CD14-positive monocyte (primary cell): ENCODE measurements around the gene DAB2. TPM values are rescaled to one million over a fixed set of nuclear protein-coding genes. Genes with fewer than 3 reads are reported as not detected.

Experiments
- DNase-seq, 3 donors: peaks; one replicate each; pipeline ENCODE4 v3.0.0-alpha.2; 2011 to 2022
- H2AFZ ChIP-seq: 2 replicates; pipeline ENCODE4 v1.6.0; 2012; ENCODE audit warnings: mild to moderate bottlenecking, low read depth, low read length, inconsistent platforms; ENCODE audit not compliant: insufficient read depth, poor library complexity, severe bottlenecking
- H3K27ac ChIP-seq, 2 donors: 1 replicate in 1 of 2; 2 replicates in 1 of 2; pipeline ENCODE4 v1.5.1; 2012 to 2013; ENCODE audit warnings: low read length in 2 of 2, control low read depth in 1 of 2, inconsistent platforms in 1 of 2, low read depth in 1 of 2, mild to moderate bottlenecking in 1 of 2
- H3K27me3 ChIP-seq, 2 donors: one replicate each; pipeline versions ENCODE4 v1.6.0 to v1.6.1; 2011 to 2013; ENCODE audit warnings: low read length in 2 of 2; ENCODE audit not compliant: control insufficient read depth in 2 of 2, insufficient read depth in 2 of 2
- H3K36me3 ChIP-seq, 2 donors: replicated peaks in 1 of 2; 1 replicate in 1 of 2; 2 replicates in 1 of 2; pipeline versions ENCODE4 v1.5.1 to v1.6.1; 2012 to 2013; ENCODE audit warnings: low read length in 2 of 2, control low read depth in 1 of 2, inconsistent platforms in 1 of 2, mild to moderate bottlenecking in 1 of 2; ENCODE audit not compliant: insufficient read depth in 2 of 2, control insufficient read depth in 1 of 2
- H3K4me1 ChIP-seq, 2 donors: 1 replicate in 1 of 2; 2 replicates in 1 of 2; pipeline versions ENCODE4 v1.5.1 to v1.6.1; 2012 to 2013; ENCODE audit warnings: low read length in 2 of 2, control low read depth in 1 of 2, inconsistent platforms in 1 of 2, mild to moderate bottlenecking in 1 of 2, moderate library complexity in 1 of 2; ENCODE audit not compliant: insufficient read depth in 2 of 2, control insufficient read depth in 1 of 2
- H3K4me2 ChIP-seq: replicated peaks from 2 replicates; pipeline ENCODE3; 2012; ENCODE audit warnings: low read length, moderate library complexity, mild to moderate bottlenecking; ENCODE audit not compliant: poor library complexity, severe bottlenecking; ENCODE audit errors: extremely low read depth
- H3K4me3 ChIP-seq, 3 experiments: fragments of 200-600 bp in 1 of 3; sonication (generic) in 1 of 3; replicated peaks in 1 of 3; 1 replicate in 2 of 3; 2 replicates in 1 of 3; pipeline ENCODE4 v1.5.1; 2011 to 2013; ENCODE audit warnings: low read length in 3 of 3, mild to moderate bottlenecking in 3 of 3, control low read depth in 2 of 3, low read depth in 2 of 3, inconsistent platforms in 1 of 3, moderate library complexity in 1 of 3
- H3K79me2 ChIP-seq: 2 replicates; pipeline ENCODE4 v1.6.0; 2012; ENCODE audit warnings: mild to moderate bottlenecking, control low read depth, inconsistent platforms, low read length, moderate library complexity; ENCODE audit not compliant: insufficient read depth
- H3K9ac ChIP-seq: 2 replicates; pipeline ENCODE4 v1.6.0; 2017; ENCODE audit warnings: low read length, mild to moderate bottlenecking; ENCODE audit not compliant: insufficient read depth, poor library complexity, severe bottlenecking
- H3K9me3 ChIP-seq, 2 donors: replicated peaks in 1 of 2; 1 replicate in 1 of 2; 2 replicates in 1 of 2; pipeline versions ENCODE4 v1.5.1 to v1.6.1; 2012 to 2013; ENCODE audit warnings: low read length in 2 of 2, control low read depth in 1 of 2; ENCODE audit not compliant: control insufficient read depth in 1 of 2, insufficient read depth in 1 of 2
- H4K20me1 ChIP-seq: 2 replicates; pipeline ENCODE4 v1.6.0; 2012; ENCODE audit warnings: mild to moderate bottlenecking, low read length, control low read depth, moderate library complexity; ENCODE audit not compliant: insufficient read depth
- H3K27ac Mint-ChIP-seq, 7 donors: one replicate each; pipeline ENCODE4 v1.8.0; 2020; ENCODE audit warnings: mild to moderate bottlenecking in 7 of 7, mixed read lengths in 7 of 7, moderate library complexity in 6 of 7, inconsistent platforms in 2 of 7
- H3K27me3 Mint-ChIP-seq, 3 donors: one replicate each; pipeline ENCODE4 v1.8.0; 2021 to 2022; ENCODE audit warnings: low read depth in 3 of 3, mild to moderate bottlenecking in 3 of 3, mixed read lengths in 3 of 3, moderate library complexity in 3 of 3, inconsistent platforms in 1 of 3
- H3K36me3 Mint-ChIP-seq, 2 donors: one replicate each; pipeline ENCODE4 v1.8.0; 2020; ENCODE audit warnings: mixed read lengths in 2 of 2, inconsistent platforms in 1 of 2, mild to moderate bottlenecking in 1 of 2
- H3K4me1 Mint-ChIP-seq: one replicate; pipeline ENCODE4 v1.8.0; 2020; ENCODE audit warnings: mild to moderate bottlenecking, mixed read lengths
- H3K4me3 Mint-ChIP-seq, 2 donors: one replicate each; pipeline ENCODE4 v1.8.0; 2020; ENCODE audit warnings: mild to moderate bottlenecking in 2 of 2, mixed read lengths in 2 of 2, moderate library complexity in 1 of 2
- H3K9me3 Mint-ChIP-seq, 7 donors: one replicate each; pipeline ENCODE4 v1.8.0; 2020 to 2022; ENCODE audit warnings: mixed read lengths in 7 of 7, mild to moderate bottlenecking in 6 of 7, moderate library complexity in 6 of 7, inconsistent platforms in 2 of 7
- CTCF ChIP-seq: fragments of 200-600 bp; IDR thresholded peaks from one replicate; pipeline ENCODE4 v1.8.0; 2022; ENCODE audit warnings: antibody characterized with exemption, mild to moderate bottlenecking
- WGBS: methylation state at CpG from one replicate; pipeline ENCODE4 v1.1.5; 2013; ENCODE audit warnings: missing lambda C conversion rate; ENCODE audit not compliant: insufficient coverage; 5-methylcytosine and 5-hydroxymethylcytosine counted together
- intact Hi-C, 2 donors: fragments of 100-400 bp; cut with micrococcal nuclease; formaldehyde crosslinking; loops; one replicate each; pipeline versions ENCODE4 v1.15.0 to v1.15.1; 2023
- polyA plus RNA-seq, 3 donors: library from polyadenylated mRNA; depleted of rRNA in 1 of 3; unstranded in 2 of 3; stranded (reverse) in 1 of 3; fragments of 300-500 nt in 2 of 3; fragments of >200 nt in 1 of 3; fragmentation: Illumina TruSeq in 2 of 3; gene quantifications; 1 replicate in 2 of 3; 2 replicates in 1 of 3; pipeline ENCODE4 v1.2.3, GENCODE V29; 2012 to 2021

Gene DAB2
- polyA plus RNA-seq, 3 donors, result 0.98 to 4.8 (median 3.0) TPM

- peaks cover 14 to 15% of the 10 kb centered on the region in 2 donors for H3K4me1 ChIP-seq
- no peaks in the 10 kb centered on the region for H4K20me1 ChIP-seq
- no peak overlapping the region for H3K4me2 ChIP-seq
- no peak overlapping the region for H3K27ac Mint-ChIP-seq
- no peak overlapping the region for H3K4me3 Mint-ChIP-seq
- H3K36me3 Mint-ChIP-seq, result peaks cover 2 to 3% of the 10 kb centered on the region in 2 donors
- no peak for DNase-seq
- peaks cover 19% of the 10 kb centered on the region for H3K4me1 Mint-ChIP-seq
- no peaks in the 10 kb centered on the region for H3K9me3 ChIP-seq
- WGBS, result 100% methylated on average over 2 of the region's 2 CpGs
- no peaks in the 10 kb centered on the region for H3K79me2 ChIP-seq
- intact Hi-C loops, result no loop called here
- no peak overlapping the region for H3K27ac ChIP-seq
- H3K36me3 ChIP-seq, result no peaks in the 10 kb centered on the region
- H3K27me3 ChIP-seq, result no peaks in the 10 kb centered on the region
- H3K4me3 ChIP-seq, result no peak overlapping the region
- peaks cover 0 to 2% (median 2%) of the 10 kb centered on the region in 3 donors for H3K27me3 Mint-ChIP-seq
- no peak overlapping the region for H2AFZ ChIP-seq
- no peak for TF ChIP-seq CTCF
- no peaks in the 10 kb centered on the region for H3K9me3 Mint-ChIP-seq
- no peak overlapping the region for H3K9ac ChIP-seq
Observed at GRCh38 chr5:39452846-39453245, 28.1 kb upstream of the DAB2 start.

GRCh38 chr5:39451276-39451941 is 26.6 kb upstream of the DAB2 start:
- H3K27me3 ChIP-seq, result no peaks in the 10 kb centered on the region
- WGBS, result no CpG with 5 or more reads among the region's 2 CpGs
- no peaks in the 10 kb centered on the region for H4K20me1 ChIP-seq
- Mint-ChIP-seq H3K36me3 (no peaks in the 10 kb centered on the region), H3K27ac (no peak overlapping the region), H3K27me3 (peaks cover 0 to 2% (median 2%) of the 10 kb centered on the region in 3 donors), H3K9me3 (no peaks in the 10 kb centered on the region), H3K4me1 (peaks cover 14% of the 10 kb centered on the region), H3K4me3 (no peak overlapping the region)
- TF ChIP-seq CTCF, result no peak
- no peaks in the 10 kb centered on the region for H3K9me3 ChIP-seq
- H3K4me2 ChIP-seq, result no peak overlapping the region
- no peaks in the 10 kb centered on the region for H3K79me2 ChIP-seq
- no peaks in the 10 kb centered on the region for H3K36me3 ChIP-seq
- intact Hi-C loops, result no loop called here
- H3K4me3 ChIP-seq, result no peak overlapping the region
- peaks cover 11% of the 10 kb centered on the region in 2 donors for H3K4me1 ChIP-seq
- no peak for DNase-seq
- no peak overlapping the region for H2AFZ ChIP-seq
- H3K27ac ChIP-seq, result no peak overlapping the region
- H3K9ac ChIP-seq, result no peak overlapping the region
